Ishikawa (cell line): Measurements from ENCODE around the gene CACNA1D.

Experiments used
- CEBPB ChIP-seq: IDR thresholded peaks from 2 replicates; pipeline ENCODE4 v1.6.1; 2012
- CREB1 ChIP-seq: IDR thresholded peaks from 2 replicates; pipeline ENCODE4 v1.6.1; 2012; ENCODE audit warnings: low read depth
- EGR1 ChIP-seq: IDR thresholded peaks from 2 replicates; pipeline ENCODE4 v1.6.1; 2012
- EP300 ChIP-seq: IDR thresholded peaks from 2 replicates; pipeline ENCODE4 v1.6.1; 2012; ENCODE audit warnings: borderline replicate concordance
- FOXM1 ChIP-seq: IDR thresholded peaks from 2 replicates; pipeline ENCODE4 v1.6.1; 2012; ENCODE audit warnings: low read depth, borderline replicate concordance
- NFIC ChIP-seq: IDR thresholded peaks from 2 replicates; pipeline ENCODE4 v1.6.1; 2012
- RAD21 ChIP-seq: IDR thresholded peaks from 2 replicates; pipeline ENCODE4 v1.6.1; 2012; ENCODE audit warnings: low read depth
- TAF1 ChIP-seq: IDR thresholded peaks from 2 replicates; pipeline ENCODE4 v1.6.1; 2012; ENCODE audit warnings: low read depth, mild to moderate bottlenecking
- TCF12 ChIP-seq: IDR thresholded peaks from 2 replicates; pipeline ENCODE4 v1.6.1; 2012; ENCODE audit warnings: low read depth
- TEAD4 ChIP-seq: IDR thresholded peaks from 2 replicates; pipeline ENCODE4 v1.6.1; 2012
- YY1 ChIP-seq: IDR thresholded peaks from 2 replicates; pipeline ENCODE4 v1.6.1; 2012; ENCODE audit warnings: low read depth
- ZBTB7A ChIP-seq: IDR thresholded peaks from 2 replicates; pipeline ENCODE4 v1.6.1; 2012; ENCODE audit warnings: low read depth
- TF ChIP-seq, protein P1 (sequence below): IDR thresholded peaks from 2 replicates; pipeline ENCODE4 v1.6.1; 2012
- TF ChIP-seq, protein P2 (sequence below): IDR thresholded peaks from 2 replicates; pipeline ENCODE4 v1.6.1; 2012; ENCODE audit warnings: low read depth, mild to moderate bottlenecking
- TF ChIP-seq, protein P3 (sequence below): IDR thresholded peaks from 2 replicates; pipeline ENCODE4 v1.6.1; 2012

CACNA1D gene

DNA sequence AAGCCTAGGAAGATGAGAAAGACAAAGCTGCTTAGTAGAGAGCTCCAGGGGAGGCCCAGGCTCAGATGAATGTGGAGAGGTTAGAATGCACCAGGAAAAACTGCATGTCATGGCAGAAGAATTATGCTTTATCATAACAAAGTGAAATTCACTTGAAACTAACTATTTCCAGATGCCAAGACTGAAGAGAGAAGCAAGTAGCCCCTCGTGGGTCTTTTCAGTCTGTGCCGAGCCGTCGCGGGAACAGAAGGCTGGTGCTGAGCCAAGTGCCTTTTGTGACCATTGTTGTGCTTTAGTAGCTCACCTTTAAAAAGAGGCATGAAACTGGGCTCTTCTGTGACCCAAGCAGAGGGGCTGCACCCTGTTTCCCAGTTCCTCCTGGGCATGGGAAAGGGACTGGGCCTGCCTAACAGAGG, 278.6 kb downstream of the CACNA1D start:
- TF ChIP-seq TAF1 (no peak), EGR1 (no peak), TCF12 (no peak), EP300 (no peak), FOXM1 (no peak), CREB1 (no peak), TEAD4 (no peak), YY1 (no peak), ZBTB7A (no peak), CEBPB (no peak), NFIC (no peak), RAD21 (no peak)
- TF ChIP-seq, protein P1, sequence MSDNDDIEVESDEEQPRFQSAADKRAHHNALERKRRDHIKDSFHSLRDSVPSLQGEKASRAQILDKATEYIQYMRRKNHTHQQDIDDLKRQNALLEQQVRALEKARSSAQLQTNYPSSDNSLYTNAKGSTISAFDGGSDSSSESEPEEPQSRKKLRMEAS = no peak
- TF ChIP-seq, protein P2, sequence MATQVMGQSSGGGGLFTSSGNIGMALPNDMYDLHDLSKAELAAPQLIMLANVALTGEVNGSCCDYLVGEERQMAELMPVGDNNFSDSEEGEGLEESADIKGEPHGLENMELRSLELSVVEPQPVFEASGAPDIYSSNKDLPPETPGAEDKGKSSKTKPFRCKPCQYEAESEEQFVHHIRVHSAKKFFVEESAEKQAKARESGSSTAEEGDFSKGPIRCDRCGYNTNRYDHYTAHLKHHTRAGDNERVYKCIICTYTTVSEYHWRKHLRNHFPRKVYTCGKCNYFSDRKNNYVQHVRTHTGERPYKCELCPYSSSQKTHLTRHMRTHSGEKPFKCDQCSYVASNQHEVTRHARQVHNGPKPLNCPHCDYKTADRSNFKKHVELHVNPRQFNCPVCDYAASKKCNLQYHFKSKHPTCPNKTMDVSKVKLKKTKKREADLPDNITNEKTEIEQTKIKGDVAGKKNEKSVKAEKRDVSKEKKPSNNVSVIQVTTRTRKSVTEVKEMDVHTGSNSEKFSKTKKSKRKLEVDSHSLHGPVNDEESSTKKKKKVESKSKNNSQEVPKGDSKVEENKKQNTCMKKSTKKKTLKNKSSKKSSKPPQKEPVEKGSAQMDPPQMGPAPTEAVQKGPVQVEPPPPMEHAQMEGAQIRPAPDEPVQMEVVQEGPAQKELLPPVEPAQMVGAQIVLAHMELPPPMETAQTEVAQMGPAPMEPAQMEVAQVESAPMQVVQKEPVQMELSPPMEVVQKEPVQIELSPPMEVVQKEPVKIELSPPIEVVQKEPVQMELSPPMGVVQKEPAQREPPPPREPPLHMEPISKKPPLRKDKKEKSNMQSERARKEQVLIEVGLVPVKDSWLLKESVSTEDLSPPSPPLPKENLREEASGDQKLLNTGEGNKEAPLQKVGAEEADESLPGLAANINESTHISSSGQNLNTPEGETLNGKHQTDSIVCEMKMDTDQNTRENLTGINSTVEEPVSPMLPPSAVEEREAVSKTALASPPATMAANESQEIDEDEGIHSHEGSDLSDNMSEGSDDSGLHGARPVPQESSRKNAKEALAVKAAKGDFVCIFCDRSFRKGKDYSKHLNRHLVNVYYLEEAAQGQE = no peak
- TF ChIP-seq, protein P3, sequence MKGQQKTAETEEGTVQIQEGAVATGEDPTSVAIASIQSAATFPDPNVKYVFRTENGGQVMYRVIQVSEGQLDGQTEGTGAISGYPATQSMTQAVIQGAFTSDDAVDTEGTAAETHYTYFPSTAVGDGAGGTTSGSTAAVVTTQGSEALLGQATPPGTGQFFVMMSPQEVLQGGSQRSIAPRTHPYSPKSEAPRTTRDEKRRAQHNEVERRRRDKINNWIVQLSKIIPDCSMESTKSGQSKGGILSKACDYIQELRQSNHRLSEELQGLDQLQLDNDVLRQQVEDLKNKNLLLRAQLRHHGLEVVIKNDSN = no peak

DNA sequence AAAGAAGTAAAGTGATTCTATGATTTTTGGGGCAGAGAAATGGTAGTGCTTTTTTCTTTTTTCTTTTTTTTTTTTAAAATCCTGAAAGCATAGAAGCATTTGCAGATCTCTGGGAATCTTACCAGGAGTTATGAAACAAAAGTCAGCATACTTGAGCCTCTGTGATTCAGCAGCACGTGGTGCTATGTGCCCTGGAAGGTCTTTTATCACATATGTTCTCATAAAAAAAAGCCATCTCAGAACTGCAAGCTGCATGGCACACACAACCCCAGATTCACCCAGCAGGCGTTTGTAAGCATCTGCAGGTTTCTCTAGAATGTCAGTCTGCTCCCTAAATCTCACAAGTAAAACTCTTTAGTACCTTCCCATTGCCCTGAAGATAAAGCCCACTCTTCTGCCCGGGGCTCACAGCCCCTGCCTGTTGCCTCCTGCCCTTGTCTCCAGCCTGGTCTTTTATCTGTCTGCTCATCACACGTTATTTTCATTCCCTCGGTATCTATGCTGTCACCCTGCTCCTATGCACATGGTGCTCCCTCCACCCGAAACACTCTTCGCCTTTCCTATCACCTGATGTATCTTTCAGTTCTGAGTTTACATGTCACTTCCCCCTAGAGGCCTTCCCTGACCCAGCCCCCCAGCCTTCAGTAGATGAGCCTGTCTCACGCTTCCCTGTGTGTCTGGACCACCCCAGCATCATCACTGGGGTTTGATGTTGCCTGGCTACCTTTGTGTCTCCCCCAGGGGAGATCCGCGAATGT, 279.4 kb downstream of the CACNA1D start:
- TF ChIP-seq, protein P1 = no peak
- TF ChIP-seq, protein P2 = no peak
- TF ChIP-seq NFIC (no peak), CREB1 (no peak), RAD21 (no peak), TAF1 (no peak), TEAD4 (no peak), FOXM1 (no peak), ZBTB7A (no peak), EP300 (no peak), TCF12 (no peak)
- TF ChIP-seq, protein P3 = no peak

DNA sequence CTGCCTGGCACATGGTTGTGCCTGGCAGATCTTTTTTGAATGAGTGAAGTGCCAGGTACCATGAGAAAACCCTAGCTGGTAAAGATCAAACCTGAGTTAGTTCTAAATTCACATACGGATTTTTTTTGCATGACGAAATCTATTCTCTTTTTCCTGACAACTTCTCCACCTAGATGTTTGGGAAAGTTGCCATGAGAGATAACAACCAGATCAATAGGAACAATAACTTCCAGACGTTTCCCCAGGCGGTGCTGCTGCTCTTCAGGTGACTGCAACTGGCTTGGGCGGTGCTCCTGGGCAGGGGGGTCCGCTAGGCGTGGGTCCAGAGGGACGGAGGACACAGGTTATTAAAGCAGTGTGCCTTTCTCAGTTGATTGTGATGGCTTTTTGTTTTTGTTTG, 280.0 kb downstream of the CACNA1D start:
- TF ChIP-seq, protein P3 = no peak
- no peak for TF ChIP-seq EGR1
- TF ChIP-seq TEAD4 = no peak
- no peak for TF ChIP-seq EP300
- TF ChIP-seq NFIC = no peak
- no peak for TF ChIP-seq FOXM1
- no peak for TF ChIP-seq TCF12
- TF ChIP-seq ZBTB7A = no peak
- no peak for TF ChIP-seq CREB1
- TF ChIP-seq TAF1 = no peak
- TF ChIP-seq, protein P1 = no peak
- TF ChIP-seq RAD21 = no peak
- TF ChIP-seq YY1 = no peak
- TF ChIP-seq CEBPB = no peak
- TF ChIP-seq, protein P2 = no peak

DNA sequence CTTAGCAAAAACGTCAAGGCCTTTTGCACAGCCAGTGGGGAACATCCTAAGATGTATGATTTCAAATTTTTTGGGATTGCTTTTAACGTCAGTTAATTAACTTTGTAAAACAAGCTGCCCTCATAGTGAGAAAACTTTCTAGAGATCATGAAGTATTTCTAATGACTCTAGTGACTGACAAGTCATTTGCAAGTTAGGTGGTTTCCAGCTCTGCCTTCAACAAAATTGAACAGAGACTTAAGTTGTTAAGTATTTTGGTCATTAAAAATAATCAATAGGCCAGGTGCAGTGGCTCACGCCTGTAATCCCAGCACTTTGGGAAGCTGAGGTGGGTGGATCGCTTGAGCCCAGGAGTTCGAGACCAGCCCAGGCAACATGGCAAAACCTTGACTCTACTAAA, 280.6 kb downstream of the CACNA1D start:
- TF ChIP-seq FOXM1 = no peak
- TF ChIP-seq CREB1 = no peak
- TF ChIP-seq TEAD4 = no peak
- TF ChIP-seq ZBTB7A = no peak
- TF ChIP-seq, protein P3 = no peak
- TF ChIP-seq, protein P2 = no peak
- TF ChIP-seq, protein P1 = no peak
- no peak for TF ChIP-seq CEBPB
- TF ChIP-seq TCF12 = no peak
- no peak for TF ChIP-seq EGR1
- TF ChIP-seq TAF1 = no peak
- TF ChIP-seq EP300 = no peak
- TF ChIP-seq RAD21 = no peak
- TF ChIP-seq NFIC = no peak
- no peak for TF ChIP-seq YY1
